Measurements from ENCODE around the gene SEMA3G. TPM values are rescaled to one million over a fixed set of nuclear protein-coding genes. Genes with fewer than 3 reads are reported as not detected.

The SEMA3G gene
- total and polyA plus RNA-seq, 11 donors, result 11.4 to 29.0 (median 14.4) TPM

- DNase-seq (peak in 1 of 5 donors; percentile 51), ATAC-seq (no peak)
- Histone ChIP-seq H3K4me1 (peaks cover 0 to 52% (median 23%) of the 10 kb centered on the region in 12 donors), H3K36me3 (peaks cover 0 to 22% (median 2%) of the 10 kb centered on the region in 9 donors), H3K9me3 (no peaks in the 10 kb centered on the region), H3K27me3 (no peaks in the 10 kb centered on the region), H3K4me3 (peak overlapping the region; percentile 9 to 92 (median 63)), H3K27ac (peak overlapping the region; percentile 85 to 99 (median 94))
- intact Hi-C loops (cut with DNase I), result loop anchor here in 1 of 10 donors (10.0 kb wide), 1 partner anchor 233 kb away; the partner anchor contains the start of genes GNL3 and PBRM1
- 31 to 61% (median 52%) methylated on average over 5 to 6 of the region's 6 CpGs for WGBS, 4 donors
- TF ChIP-seq POLR2A (IDR thresholded peaks at IDR 0.05), result no peak
Measured at GRCh38 chr3:52452126-52452525, 7.2 kb upstream of the SEMA3G start.

- Histone ChIP-seq H3K27ac (peak overlapping the region; percentile 85 to 99 (median 94)), H3K36me3 (peaks cover 0 to 22% (median 2%) of the 10 kb centered on the region in 9 donors), H3K4me1 (peaks cover 0 to 51% (median 24%) of the 10 kb centered on the region in 12 donors), H3K27me3 (no peaks in the 10 kb centered on the region), H3K4me3 (peak overlapping the region; percentile 9 to 92 (median 63)), H3K9me3 (no peaks in the 10 kb centered on the region)
- no peak for ATAC-seq
- WGBS, 4 donors, result 52 to 75% (median 59%) methylated on average over 18 to 24 of the region's 24 CpGs
- DNase-seq, result peak in 3 of 5 donors; percentile 29 to 49 (median 36)
- TF ChIP-seq POLR2A (IDR thresholded peaks at IDR 0.05) (peak in 1 of 2 donors; percentile 4), CTCF (IDR thresholded peaks at IDR 0.05) (peak in 3 of 12 donors; percentile 7 to 38 (median 29))
- intact Hi-C loops (cut with DNase I), result loop anchor here in 1 of 10 donors (10.0 kb wide), 1 partner anchor 233 kb away; the partner anchor contains the start of genes GNL3 and PBRM1
Measured at GRCh38 chr3:52451237-52452083, 6.6 kb upstream of the SEMA3G start.

- WGBS, 4 donors, result 51 to 63% (median 51%) methylated on average over 11 of the region's 11 CpGs; no CpG with 5 or more reads in 1 of the 4 donors
- ATAC-seq (peak in 2 of 4 donors; percentile 0 to 1), DNase-seq (peak in 2 of 5 donors; percentile 31 to 60)
- peaks cover 0 to 50% (median 22%) of the 10 kb centered on the region in 12 donors for H3K4me1 ChIP-seq
- no peak for TF ChIP-seq CTCF (IDR thresholded peaks at IDR 0.05)
- no peak for TF ChIP-seq POLR2A (IDR thresholded peaks at IDR 0.05)
- H3K4me3 ChIP-seq, result peak overlapping the region in 11 of 12 donors; percentile 31 to 92 (median 63)
- no peaks in the 10 kb centered on the region for H3K9me3 ChIP-seq
- no peaks in the 10 kb centered on the region for H3K27me3 ChIP-seq
- H3K27ac ChIP-seq, result peak overlapping the region; percentile 13 to 99 (median 94)
- intact Hi-C loops (cut with DNase I), result loop anchor here in 1 of 10 donors (10.0 kb wide), 1 partner anchor 234 kb away; the partner anchor contains the start of genes GNL3 and PBRM1
- peaks cover 0 to 22% (median 2%) of the 10 kb centered on the region in 9 donors for H3K36me3 ChIP-seq
Measured at GRCh38 chr3:52450489-52451236, 5.8 kb upstream of the SEMA3G start.

Data from heart left ventricle (tissue), 16 donors.